ENCODE results near the gene TJP1. TPM values are rescaled to one million over a fixed set of nuclear protein-coding genes. Genes with fewer than 3 reads are reported as not detected.

Gene TJP1
- total RNA-seq, 1 experiment from 2014 or later = 140 TPM

DNA sequence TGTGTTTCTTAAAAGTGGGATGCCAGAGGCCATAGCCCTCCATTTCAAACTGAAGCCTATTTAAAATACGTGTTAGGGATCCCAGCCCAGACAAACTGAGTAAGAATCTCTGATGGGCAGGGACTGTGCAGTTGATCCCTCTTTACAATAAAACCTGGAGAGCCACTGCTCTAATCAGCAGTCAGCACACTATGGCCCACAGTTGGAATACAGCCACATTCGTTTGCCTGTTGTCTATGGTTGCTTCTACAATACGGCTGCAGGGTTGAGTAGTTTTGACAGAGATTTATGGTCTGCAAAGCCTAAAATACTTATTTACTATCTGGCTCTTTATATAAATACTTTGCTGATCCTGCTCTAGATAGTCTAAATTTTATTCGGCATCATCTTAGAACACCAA, 32.4 kb downstream of the TJP1 start:
- Histone ChIP-seq H3K23me2 (ENCODE audit: insufficient read length, low read depth, low read length, poor library complexity, severe bottlenecking) (no peaks in the 10 kb centered on the region), H2AK5ac (ENCODE audit: insufficient read length, low read length) (no peak overlapping the region), H3K4me1 (ENCODE audit: insufficient read depth, low read length) (peaks cover 2% of the 10 kb centered on the region; the same call in 1 of the 2 replicates), H3K18ac (ENCODE audit: insufficient read length, low read depth, low read length) (no peak overlapping the region), H3T11ph (ENCODE audit: low read length) (no peak overlapping the region), H3K27me3 (ENCODE audit: insufficient read depth, low read length) (no peaks in the 10 kb centered on the region), H3K9ac (ENCODE audit: extremely low read depth, insufficient read length, low read length) (no peak overlapping the region), H3K4ac (ENCODE audit: low read depth, low read length) (no peak overlapping the region), H3K4me2 (ENCODE audit: insufficient read depth, insufficient read length, low read length) (no peak overlapping the region), H3K14ac (ENCODE audit: insufficient read depth, low read length) (no peak overlapping the region), H2BK120ac (ENCODE audit: low read depth, low read length, poor library complexity, severe bottlenecking) (no peak overlapping the region), H3K9me3 (ENCODE audit: control insufficient read depth, low read depth, low read length) (no peaks in the 10 kb centered on the region), H2BK15ac (ENCODE audit: low read depth, low read length) (no peak overlapping the region), H3K23ac (ENCODE audit: insufficient read length, low read depth, low read length) (no peak overlapping the region), H3K79me2 (ENCODE audit: insufficient read depth, low read length) (no peaks in the 10 kb centered on the region), H4K20me1 (ENCODE audit: control insufficient read depth, insufficient read depth, insufficient read length) (no peaks in the 10 kb centered on the region), H2BK12ac (ENCODE audit: insufficient read length, low read depth, low read length) (no peak overlapping the region), H4K8ac (replicated peaks; ENCODE audit: insufficient read length, low read depth, low read length) (no peak overlapping the region), H3K56ac (ENCODE audit: insufficient read length, low read depth, low read length) (no peak overlapping the region), H4K5ac (ENCODE audit: insufficient read length, low read depth, low read length) (no peak overlapping the region), H2BK5ac (ENCODE audit: insufficient read length, low read length) (no peak overlapping the region), H2BK20ac (ENCODE audit: low read depth, low read length, poor library complexity, severe bottlenecking) (no peak overlapping the region), H4K91ac (ENCODE audit: insufficient read length, low read depth, low read length) (no peak overlapping the region), H3K79me1 (ENCODE audit: insufficient read depth, low read depth, low read length, poor library complexity, severe bottlenecking) (no peaks in the 10 kb centered on the region), H3K27ac (ENCODE audit: insufficient read length, low read depth, low read length) (no peak overlapping the region), H2AFZ (ENCODE audit: low read length) (no peak overlapping the region)
- Mint-ChIP-seq H3K27me3 (ENCODE audit: low read depth) (no peaks in the 10 kb centered on the region), H3K36me3 (ENCODE audit: insufficient read depth in 1 of 3, low read depth in 3 of 3) (peaks cover 14 to 30% (median 23%) of the 10 kb centered on the region in 3 experiments), H3K9me3 (no peaks in the 10 kb centered on the region; a peak in 1 of 5 replicates), H3K4me3 (no peak overlapping the region), H3K4me1 (peaks cover 11 to 17% of the 10 kb centered on the region in 2 experiments), H3K27ac (no peak overlapping the region)
- TF ChIP-seq, protein P1, sequence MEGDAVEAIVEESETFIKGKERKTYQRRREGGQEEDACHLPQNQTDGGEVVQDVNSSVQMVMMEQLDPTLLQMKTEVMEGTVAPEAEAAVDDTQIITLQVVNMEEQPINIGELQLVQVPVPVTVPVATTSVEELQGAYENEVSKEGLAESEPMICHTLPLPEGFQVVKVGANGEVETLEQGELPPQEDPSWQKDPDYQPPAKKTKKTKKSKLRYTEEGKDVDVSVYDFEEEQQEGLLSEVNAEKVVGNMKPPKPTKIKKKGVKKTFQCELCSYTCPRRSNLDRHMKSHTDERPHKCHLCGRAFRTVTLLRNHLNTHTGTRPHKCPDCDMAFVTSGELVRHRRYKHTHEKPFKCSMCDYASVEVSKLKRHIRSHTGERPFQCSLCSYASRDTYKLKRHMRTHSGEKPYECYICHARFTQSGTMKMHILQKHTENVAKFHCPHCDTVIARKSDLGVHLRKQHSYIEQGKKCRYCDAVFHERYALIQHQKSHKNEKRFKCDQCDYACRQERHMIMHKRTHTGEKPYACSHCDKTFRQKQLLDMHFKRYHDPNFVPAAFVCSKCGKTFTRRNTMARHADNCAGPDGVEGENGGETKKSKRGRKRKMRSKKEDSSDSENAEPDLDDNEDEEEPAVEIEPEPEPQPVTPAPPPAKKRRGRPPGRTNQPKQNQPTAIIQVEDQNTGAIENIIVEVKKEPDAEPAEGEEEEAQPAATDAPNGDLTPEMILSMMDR (conservative IDR thresholded peaks at IDR 0.05) = no peak
- no CpG with 5 or more reads among the region's 4 CpGs for WGBS (ENCODE audit: extremely low coverage, insufficient read length, low lambda C conversion rate)
- no peak for DNase-seq
